Activated T-cell treated with anti-CD3 and anti-CD28 coated beads, Interleukin-2, amount 50 U/mL, for 24 hours (primary cell): ENCODE data around the gene MB.
A peak's percentile ranks its signal among the peaks of the same experiment; 100 is the strongest.

ENCODE experiments used
- DNase-seq: peaks from one replicate; pipeline ENCODE4 v3.0.0-alpha.2; 2020
- H3K27ac Mint-ChIP-seq: 2 replicates; pipeline ENCODE4 v1.8.0; 2020; ENCODE audit warnings: mild to moderate bottlenecking, mixed read lengths
- H3K27me3 Mint-ChIP-seq: 2 replicates; pipeline ENCODE4 v1.8.0; 2020; ENCODE audit warnings: mixed read lengths
- H3K36me3 Mint-ChIP-seq: 2 replicates; pipeline ENCODE4 v1.8.0; 2020; ENCODE audit warnings: low read depth, mixed read lengths
- H3K4me1 Mint-ChIP-seq: 2 replicates; pipeline ENCODE4 v1.8.0; 2020; ENCODE audit warnings: low read depth, mixed read lengths
- H3K4me3 Mint-ChIP-seq: 2 replicates; pipeline ENCODE4 v1.8.0; 2020; ENCODE audit warnings: mild to moderate bottlenecking, moderate library complexity, mixed read lengths
- H3K9me3 Mint-ChIP-seq: 2 replicates; pipeline ENCODE4 v1.8.0; 2020; ENCODE audit warnings: mixed read lengths

Gene MB

DNA sequence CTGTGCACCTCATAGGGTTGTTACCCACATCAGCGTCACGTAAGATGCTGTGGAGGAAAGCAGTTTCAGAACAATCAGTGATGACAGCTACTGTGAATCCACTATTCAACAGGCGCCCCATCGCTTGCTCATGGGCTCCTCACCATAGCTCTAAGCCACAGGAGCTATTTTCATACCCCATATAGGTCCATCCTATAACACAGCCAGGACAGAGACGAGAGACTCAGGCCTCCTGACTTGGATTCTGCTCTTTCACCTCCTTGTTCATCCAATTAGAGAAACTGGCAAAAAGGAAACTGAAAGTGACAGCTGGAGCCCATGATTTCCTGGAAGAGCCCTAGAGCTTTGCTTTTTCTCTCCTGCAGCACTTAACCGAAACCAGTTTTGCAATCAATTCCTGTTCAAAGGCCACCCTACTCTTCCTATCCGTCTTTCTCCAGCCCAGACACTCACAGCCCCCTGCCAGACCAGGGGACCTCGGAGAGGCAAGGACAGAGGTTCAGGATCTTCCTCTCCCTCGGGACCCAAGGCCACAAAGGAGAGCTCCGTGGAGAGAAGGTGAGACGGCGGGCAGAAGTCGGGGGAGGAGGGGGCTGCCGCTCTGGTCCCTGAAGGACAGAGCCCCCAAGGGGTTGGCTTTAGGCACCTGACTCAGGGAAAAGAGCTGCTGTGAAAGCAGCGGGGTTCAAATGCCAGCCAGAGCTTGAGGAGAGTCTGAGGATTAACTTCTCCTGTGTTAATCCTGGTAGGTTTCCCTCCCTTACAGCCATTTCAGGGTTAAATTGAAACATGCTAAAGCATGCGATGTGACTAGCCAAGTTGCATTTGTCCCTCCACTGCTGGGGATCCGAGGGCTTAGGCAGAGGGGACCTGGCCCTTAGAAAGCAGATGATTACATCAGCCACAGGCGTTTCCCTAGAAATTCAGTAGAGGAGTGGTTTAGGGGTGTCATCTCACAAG is 31.2 kb upstream of the MB start, which contains the start of gene APOL6:
APOL6 (plus strand) TSS at position 381 of the 960 bp plus-strand sequence. CDS start 7,980 bp downstream, outside the sequence.
- Mint-ChIP-seq H3K4me1 (peaks cover 52% of the 10 kb centered on the region), H3K9me3 (peaks cover 4% of the 10 kb centered on the region), H3K27ac (peak within 1 kb of the TSS; percentile 100), H3K27me3 (no peaks in the 10 kb centered on the region), H3K4me3 (peak within 1 kb of the TSS; percentile 96), H3K36me3 (peaks cover 44% of the 10 kb centered on the region)
- DNase-seq, result peak; percentile 76

- DNase-seq, result no peak
- H3K27ac Mint-ChIP-seq, result no peak overlapping the region
- H3K4me1 Mint-ChIP-seq, result peaks cover 36% of the 10 kb centered on the region
- H3K36me3 Mint-ChIP-seq, result peaks cover 24% of the 10 kb centered on the region
- no peaks in the 10 kb centered on the region for H3K9me3 Mint-ChIP-seq
- no peaks in the 10 kb centered on the region for H3K27me3 Mint-ChIP-seq
- H3K4me3 Mint-ChIP-seq, result no peak overlapping the region
Observed at GRCh38 chr22:35645646-35646045, 28.5 kb upstream of the MB start.

- Mint-ChIP-seq H3K4me3 (no peak overlapping the region), H3K4me1 (peaks cover 19% of the 10 kb centered on the region), H3K27me3 (no peaks in the 10 kb centered on the region), H3K27ac (no peak overlapping the region), H3K9me3 (no peaks in the 10 kb centered on the region), H3K36me3 (peaks cover 8% of the 10 kb centered on the region)
- no peak for DNase-seq
Observed at GRCh38 chr22:35643991-35644390, 26.9 kb upstream of the MB start.

- Mint-ChIP-seq H3K4me3 (no peak overlapping the region), H3K9me3 (no peaks in the 10 kb centered on the region), H3K4me1 (peaks cover 11% of the 10 kb centered on the region), H3K27me3 (no peaks in the 10 kb centered on the region), H3K27ac (no peak overlapping the region), H3K36me3 (no peaks in the 10 kb centered on the region)
- DNase-seq, result peak; percentile 16
Observed at GRCh38 chr22:35642305-35642741, 25.2 kb upstream of the MB start.

GRCh38 chr22:35641494-35642120 is 24.5 kb upstream of the MB start:
- Mint-ChIP-seq H3K4me1 (peaks cover 4% of the 10 kb centered on the region), H3K4me3 (no peak overlapping the region), H3K27ac (no peak overlapping the region), H3K9me3 (no peaks in the 10 kb centered on the region), H3K36me3 (no peaks in the 10 kb centered on the region), H3K27me3 (no peaks in the 10 kb centered on the region)
- peak; percentile 18 for DNase-seq

GRCh38 chr22:35638410-35638809 is 21.3 kb upstream of the MB start:
- no peak overlapping the region for H3K27ac Mint-ChIP-seq
- H3K36me3 Mint-ChIP-seq, result no peaks in the 10 kb centered on the region
- H3K4me3 Mint-ChIP-seq, result no peak overlapping the region
- H3K9me3 Mint-ChIP-seq, result no peaks in the 10 kb centered on the region
- peaks cover 11% of the 10 kb centered on the region for H3K4me1 Mint-ChIP-seq
- DNase-seq, result no peak
- no peaks in the 10 kb centered on the region for H3K27me3 Mint-ChIP-seq

- DNase-seq, result no peak
- no peaks in the 10 kb centered on the region for H3K36me3 Mint-ChIP-seq
- H3K4me3 Mint-ChIP-seq, result no peak overlapping the region
- H3K27ac Mint-ChIP-seq, result no peak overlapping the region
- peaks cover 15% of the 10 kb centered on the region for H3K4me1 Mint-ChIP-seq
- H3K27me3 Mint-ChIP-seq, result no peaks in the 10 kb centered on the region
- H3K9me3 Mint-ChIP-seq, result no peaks in the 10 kb centered on the region
Observed at GRCh38 chr22:35638001-35638400, 20.9 kb upstream of the MB start.

- Mint-ChIP-seq H3K9me3 (no peaks in the 10 kb centered on the region), H3K27me3 (no peaks in the 10 kb centered on the region), H3K36me3 (no peaks in the 10 kb centered on the region), H3K4me1 (peaks cover 15% of the 10 kb centered on the region), H3K27ac (no peak overlapping the region), H3K4me3 (no peak overlapping the region)
- DNase-seq, result no peak
Observed at GRCh38 chr22:35637254-35637653, 20.1 kb upstream of the MB start.

- Mint-ChIP-seq H3K27me3 (no peaks in the 10 kb centered on the region), H3K4me1 (peaks cover 19% of the 10 kb centered on the region), H3K27ac (no peak overlapping the region), H3K36me3 (no peaks in the 10 kb centered on the region), H3K9me3 (no peaks in the 10 kb centered on the region), H3K4me3 (no peak overlapping the region)
- no peak for DNase-seq
Observed at GRCh38 chr22:35634943-35635540, 17.9 kb upstream of the MB start.

GRCh38 chr22:35634015-35634414 is 16.9 kb upstream of the MB start:
- H3K36me3 Mint-ChIP-seq, result no peaks in the 10 kb centered on the region
- no peaks in the 10 kb centered on the region for H3K9me3 Mint-ChIP-seq
- no peak for DNase-seq
- H3K4me1 Mint-ChIP-seq, result peaks cover 27% of the 10 kb centered on the region
- no peaks in the 10 kb centered on the region for H3K27me3 Mint-ChIP-seq
- no peak overlapping the region for H3K4me3 Mint-ChIP-seq
- no peak overlapping the region for H3K27ac Mint-ChIP-seq

GRCh38 chr22:35633520-35633919 is 16.4 kb upstream of the MB start:
- no peak for DNase-seq
- peaks cover 27% of the 10 kb centered on the region for H3K4me1 Mint-ChIP-seq
- no peaks in the 10 kb centered on the region for H3K9me3 Mint-ChIP-seq
- H3K36me3 Mint-ChIP-seq, result no peaks in the 10 kb centered on the region
- no peaks in the 10 kb centered on the region for H3K27me3 Mint-ChIP-seq
- H3K4me3 Mint-ChIP-seq, result no peak overlapping the region
- no peak overlapping the region for H3K27ac Mint-ChIP-seq

DNA sequence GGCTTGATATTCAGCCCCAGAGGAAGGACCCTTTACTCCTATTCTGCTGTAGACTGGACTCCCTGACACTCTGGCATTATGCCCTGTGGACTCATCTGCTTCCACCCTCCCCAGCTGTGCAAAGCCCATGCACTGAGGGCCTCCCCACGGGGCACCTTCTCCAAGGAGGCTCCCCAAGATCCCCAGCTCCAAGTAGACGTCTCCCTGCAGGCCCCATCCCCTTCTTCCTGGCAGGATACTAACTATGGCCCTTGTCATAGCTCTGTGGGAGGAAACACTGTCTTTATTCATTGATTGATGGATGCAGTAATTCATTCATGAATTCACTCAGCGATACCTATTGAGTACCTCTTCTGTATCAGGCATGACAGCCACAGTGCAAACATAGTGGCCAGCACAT is 15.8 kb upstream of the MB start:
- Mint-ChIP-seq H3K4me1 (peaks cover 27% of the 10 kb centered on the region), H3K4me3 (no peak overlapping the region)

DNA sequence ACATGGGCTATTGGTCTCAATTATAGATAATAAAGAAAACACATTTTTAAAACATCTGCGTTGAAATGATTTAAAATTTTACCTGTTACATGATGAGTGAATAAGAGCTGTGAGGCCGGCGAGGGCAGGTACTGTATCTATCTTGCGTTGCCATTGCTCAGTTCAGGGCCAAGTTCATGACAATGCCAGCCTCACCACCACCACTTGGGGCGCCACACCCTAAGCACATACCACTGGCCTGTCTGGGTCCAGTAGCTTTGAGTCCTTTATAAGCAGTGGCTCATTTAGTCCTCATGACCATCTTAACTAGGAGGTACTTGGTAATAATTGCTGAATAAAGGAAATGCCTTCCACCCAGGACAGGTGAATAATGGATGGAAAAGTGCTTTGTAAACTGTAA is 14.5 kb upstream of the MB start:
- Mint-ChIP-seq H3K4me3 (no peak overlapping the region), H3K27me3 (no peaks in the 10 kb centered on the region), H3K36me3 (no peaks in the 10 kb centered on the region), H3K27ac (peak overlapping the region; percentile 50), H3K9me3 (no peaks in the 10 kb centered on the region), H3K4me1 (peaks cover 37% of the 10 kb centered on the region)
- no peak for DNase-seq

More for the DNA sequence above, 15.8 kb upstream of the MB start:
- no peak for DNase-seq
- Mint-ChIP-seq H3K27me3 (no peaks in the 10 kb centered on the region), H3K27ac (no peak overlapping the region), H3K36me3 (no peaks in the 10 kb centered on the region), H3K9me3 (no peaks in the 10 kb centered on the region)

DNA sequence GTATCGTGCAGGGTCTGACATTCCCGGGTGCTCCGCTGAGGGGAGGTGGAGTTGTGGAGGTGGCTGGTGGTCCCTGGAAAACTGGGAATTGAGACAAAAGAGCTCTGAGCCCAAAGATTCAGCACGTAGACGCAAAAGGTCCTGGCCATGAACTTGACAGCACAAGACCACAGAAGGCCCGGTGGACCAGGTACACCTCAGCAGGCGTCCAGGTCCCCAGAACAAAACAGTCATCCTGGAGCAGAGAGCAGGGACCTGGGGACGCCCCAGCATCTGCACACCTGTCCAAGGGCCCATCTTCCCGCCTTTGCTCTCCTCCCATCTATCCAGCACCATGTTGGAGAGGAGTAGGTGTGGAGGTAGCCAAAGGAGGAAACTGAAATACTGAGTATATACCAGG is 13.8 kb upstream of the MB start:
- no peak for DNase-seq
- Mint-ChIP-seq H3K27ac (no peak overlapping the region), H3K4me1 (peaks cover 37% of the 10 kb centered on the region), H3K27me3 (peaks cover 1% of the 10 kb centered on the region), H3K9me3 (no peaks in the 10 kb centered on the region), H3K4me3 (no peak overlapping the region), H3K36me3 (no peaks in the 10 kb centered on the region)

- Mint-ChIP-seq H3K4me3 (no peak overlapping the region), H3K9me3 (no peaks in the 10 kb centered on the region), H3K4me1 (peaks cover 37% of the 10 kb centered on the region), H3K27me3 (peaks cover 4% of the 10 kb centered on the region), H3K36me3 (no peaks in the 10 kb centered on the region), H3K27ac (no peak overlapping the region)
- DNase-seq, result no peak
Observed at GRCh38 chr22:35630387-35630793, 13.3 kb upstream of the MB start.
